HG03108 (cell line): ENCODE data around the gene CACNA2D1.
"Not testable (repeated sequence)": the region's sequence is repeated elsewhere in the genome, so short reads cannot be mapped to it uniquely, and the experiment has no call there.

ENCODE experiments used
- ATAC-seq: cut with Tn5 transposase; IDR thresholded peaks from one replicate; pipeline ENCODE4 v1.9.1; 2021; ENCODE audit warnings: moderate library complexity; ENCODE audit not compliant: unreplicated experiment

The CACNA2D1 gene

DNA sequence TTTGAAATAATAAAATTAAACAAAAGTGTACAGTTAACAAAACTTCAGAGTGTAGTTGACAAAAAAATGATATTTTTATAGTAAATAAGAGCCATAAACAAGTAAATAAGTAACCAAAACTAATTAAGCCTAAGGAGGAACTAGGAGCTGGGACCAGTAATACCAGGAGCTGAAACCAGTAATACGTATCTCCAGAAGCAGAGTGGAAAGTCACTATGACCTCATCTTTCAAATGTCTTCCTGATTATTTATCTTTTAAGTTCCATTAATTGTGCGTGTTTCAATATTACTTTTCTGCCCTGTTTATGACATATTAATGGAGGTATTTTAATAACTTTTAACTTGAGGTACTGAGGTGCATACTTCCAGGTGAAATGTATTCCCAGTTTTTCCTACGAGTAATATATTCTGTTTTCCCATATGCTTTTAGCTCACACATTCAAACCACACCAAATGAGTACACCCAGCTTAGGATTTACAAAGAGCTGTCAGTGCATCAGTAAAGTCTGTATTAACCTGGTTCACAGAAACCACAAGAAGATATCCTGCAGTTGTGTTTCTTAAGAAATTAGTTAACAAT, 390.0 kb downstream of the CACNA2D1 start:
- ATAC-seq: no peak

DNA sequence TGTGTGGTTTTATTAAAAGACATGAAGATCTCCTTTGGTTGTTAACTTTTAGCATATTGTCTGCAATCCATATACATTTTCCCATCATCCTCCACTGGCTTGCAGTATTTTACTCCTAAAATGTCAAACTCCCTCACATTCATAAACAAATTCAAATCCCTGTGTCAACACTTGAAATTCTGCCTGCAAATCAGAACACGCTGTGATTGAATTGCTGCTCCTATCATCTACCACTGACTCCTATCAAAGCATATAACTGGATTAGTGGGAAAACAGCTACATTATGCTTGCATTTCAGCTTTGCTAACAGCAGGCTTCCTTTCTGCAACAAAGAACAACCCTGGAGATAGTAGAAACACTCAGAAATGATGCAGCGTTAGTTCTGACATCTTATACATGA, 392.0 kb downstream of the CACNA2D1 start:
- no peak for ATAC-seq

DNA sequence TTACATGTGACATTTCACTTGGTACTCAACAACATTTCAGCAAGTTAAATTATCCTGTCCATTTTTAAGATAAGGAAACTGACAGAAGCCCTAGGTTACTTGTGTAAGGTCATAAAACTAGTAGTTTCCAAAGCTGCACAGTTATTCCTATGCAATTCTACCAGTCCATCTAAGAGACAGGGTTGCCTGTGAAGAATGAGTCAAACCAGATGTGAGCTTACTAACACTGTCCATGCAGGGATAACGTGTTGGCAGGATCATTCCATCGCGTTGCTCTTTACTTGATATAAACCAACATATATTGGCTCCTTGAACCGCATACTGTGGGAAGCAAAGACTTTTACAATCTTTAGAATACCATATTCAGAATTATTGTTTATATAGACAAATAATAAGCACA, 392.8 kb downstream of the CACNA2D1 start:
- no peak for ATAC-seq

DNA sequence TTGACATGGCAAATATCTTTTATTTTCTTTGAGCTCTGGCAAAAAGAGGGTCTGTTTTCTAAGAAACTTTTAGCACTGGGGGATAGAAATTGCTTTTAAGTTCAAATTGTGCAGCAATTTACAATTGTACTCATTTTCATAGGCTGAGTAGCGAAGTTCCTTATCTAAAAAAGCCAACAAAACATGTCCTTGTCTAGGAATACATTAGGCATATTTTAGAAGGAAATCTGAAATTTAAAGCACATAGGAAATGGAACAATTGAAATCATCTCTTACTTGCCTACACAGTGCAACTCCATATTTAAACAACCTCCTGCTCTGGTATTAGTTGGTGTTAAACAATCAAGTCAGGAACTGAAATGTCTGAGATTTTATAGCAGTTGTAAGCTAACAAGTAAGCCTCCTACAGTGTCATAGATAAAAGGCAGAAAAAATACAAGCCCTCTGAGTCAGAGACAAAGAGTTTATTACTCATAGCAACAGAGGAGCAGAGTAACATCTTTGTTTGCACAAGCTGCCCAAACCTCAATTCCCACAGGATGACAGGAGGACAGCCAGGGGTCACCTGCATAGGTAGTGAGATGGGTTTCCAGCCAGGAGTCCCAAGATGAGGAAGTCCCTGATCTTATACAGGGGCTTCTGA, 393.6 kb downstream of the CACNA2D1 start:
- ATAC-seq: no peak

GRCh38 chr7:82049442-82049841, 394.1 kb downstream of the CACNA2D1 start:
- ATAC-seq: no peak

- peak; percentile 58 for ATAC-seq
Measured at GRCh38 chr7:82044497-82045080, 399.0 kb downstream of the CACNA2D1 start.

DNA sequence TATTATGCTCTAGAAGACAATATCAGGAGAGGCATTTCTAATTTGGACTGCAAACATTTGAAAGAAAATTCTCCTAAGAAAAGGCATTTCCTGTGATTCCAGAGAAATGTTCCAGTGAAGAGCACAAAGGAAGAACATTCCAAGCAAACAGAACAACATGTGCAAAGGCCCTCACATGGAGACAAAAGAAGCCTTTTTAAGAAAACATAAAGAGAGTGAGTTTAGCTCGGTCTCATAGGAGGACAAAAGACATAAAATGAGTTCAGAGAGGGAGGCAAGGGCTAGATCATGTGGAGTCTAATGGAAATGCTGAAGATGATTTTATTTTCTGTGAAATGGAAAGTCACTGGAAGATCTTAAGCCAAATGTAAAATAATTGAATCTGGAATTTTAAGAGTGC, 404.0 kb downstream of the CACNA2D1 start:
- no peak for ATAC-seq

DNA sequence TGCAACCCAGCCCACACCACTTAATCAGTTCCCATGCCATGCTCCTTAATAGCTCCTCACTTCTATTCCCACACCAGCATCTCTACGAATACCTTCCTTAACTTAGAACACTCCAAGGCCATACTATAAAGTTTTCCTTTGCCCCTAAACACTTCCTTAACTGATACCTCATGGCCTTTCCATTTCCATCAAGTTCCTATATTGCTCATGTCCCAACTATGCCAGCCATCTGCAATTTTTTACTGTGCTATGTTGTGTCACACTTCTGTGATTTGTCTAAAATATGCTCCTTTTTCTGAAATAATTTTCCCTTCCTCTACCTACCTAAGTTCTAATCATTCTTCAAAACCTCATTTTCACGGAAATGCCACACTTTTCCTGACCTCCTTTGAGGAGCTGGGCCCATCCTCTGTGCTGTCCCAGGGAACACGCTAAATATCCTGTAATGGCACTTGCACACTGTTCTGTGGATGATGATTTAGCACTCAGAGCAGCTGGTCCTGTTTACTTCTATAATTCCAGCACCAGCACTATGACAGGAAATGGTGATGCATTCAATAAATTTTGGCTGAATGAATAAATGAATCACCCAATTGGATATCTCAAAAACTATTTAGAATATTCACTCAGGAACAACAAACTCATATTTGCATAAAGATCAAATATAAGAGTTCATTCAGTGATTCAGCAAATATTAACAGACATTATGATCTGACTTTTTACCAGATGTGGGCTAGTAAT, 407.3 kb downstream of the CACNA2D1 start:
- ATAC-seq: no peak

DNA sequence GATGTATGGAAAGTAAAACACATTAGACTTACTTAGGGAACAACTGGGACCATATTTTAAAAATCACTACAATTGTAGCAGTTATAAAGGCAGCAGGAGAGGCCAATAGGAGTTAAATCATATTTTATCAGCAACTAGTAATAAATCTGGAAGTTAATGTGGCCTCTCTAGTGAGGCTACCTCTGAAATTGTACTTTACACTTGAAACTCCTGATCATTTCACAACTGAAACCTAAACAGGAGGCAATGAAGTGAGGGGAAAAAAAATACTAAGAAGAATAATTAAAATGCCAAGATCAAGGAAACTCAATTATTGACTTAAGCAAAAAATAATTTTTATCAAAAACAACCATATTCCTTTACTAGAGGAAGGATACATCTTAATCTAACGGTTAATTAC, 408.1 kb downstream of the CACNA2D1 start:
- no peak for ATAC-seq

DNA sequence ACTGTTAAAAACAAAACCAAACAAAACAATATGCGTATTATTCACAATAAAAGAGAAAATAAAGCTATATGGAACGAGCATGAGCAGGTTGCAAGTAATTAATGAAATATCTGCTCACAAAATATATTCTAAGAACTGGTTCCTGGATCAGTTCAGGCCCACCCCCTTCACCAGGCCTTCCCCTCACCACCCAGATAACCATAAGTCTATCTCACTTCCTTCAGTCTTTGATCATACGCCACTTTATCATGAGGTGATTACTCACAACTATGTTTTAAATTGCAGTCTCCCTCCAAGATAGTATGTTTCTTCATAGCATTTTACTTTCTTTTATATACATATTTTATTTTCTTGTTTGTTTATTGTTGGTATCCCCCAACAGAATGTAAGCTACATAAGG, 410.7 kb downstream of the CACNA2D1 start:
- no peak for ATAC-seq

DNA sequence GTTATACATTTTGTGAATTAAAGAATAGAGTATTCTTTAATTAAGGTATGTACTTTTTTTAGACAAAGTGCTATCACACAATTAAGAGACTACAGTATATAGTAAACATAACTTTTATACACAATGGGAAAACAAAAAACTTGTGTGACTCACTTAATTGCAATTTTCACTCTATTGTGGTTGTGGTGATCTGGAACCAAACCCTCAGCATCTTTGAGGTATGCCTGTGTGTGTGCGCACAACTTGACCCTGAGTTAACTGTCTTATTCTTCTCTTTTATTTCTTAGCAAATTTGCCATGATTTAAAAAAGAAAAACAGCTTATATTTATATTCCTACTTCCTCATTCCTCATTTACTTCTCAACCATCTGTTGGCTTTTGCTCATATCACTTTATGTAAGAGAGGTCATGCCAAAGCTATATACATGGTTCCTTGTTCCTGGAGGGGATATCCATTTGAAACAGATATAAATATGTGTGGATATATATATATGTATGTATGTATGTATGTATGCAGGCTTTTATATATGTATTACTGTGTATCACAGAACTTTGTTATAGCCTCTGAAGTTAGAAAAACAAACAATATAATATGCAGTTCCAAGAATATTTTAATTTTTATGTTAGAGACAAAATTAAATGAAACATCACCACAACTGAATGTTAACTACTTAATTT, 414.2 kb downstream of the CACNA2D1 start:
- no peak for ATAC-seq

DNA sequence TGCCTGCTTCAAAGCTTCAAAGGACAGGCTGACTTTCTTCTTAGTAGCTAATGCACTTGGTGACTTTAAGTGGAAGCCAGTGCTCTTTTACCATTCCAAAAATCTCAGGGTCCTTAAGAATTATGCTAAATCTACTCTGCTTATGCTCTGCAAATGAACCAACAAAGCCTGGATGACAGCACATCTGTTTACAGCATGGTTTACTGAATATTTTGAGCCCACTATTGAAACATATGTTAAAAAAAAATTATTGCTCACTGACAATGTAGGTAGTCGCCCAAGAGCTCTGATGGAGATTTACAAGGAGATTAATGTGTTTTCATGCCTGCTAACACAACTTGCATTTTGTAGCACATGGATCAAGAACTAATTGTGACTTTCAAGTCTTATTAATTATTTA, 415.5 kb downstream of the CACNA2D1 start:
- no peak for ATAC-seq

DNA sequence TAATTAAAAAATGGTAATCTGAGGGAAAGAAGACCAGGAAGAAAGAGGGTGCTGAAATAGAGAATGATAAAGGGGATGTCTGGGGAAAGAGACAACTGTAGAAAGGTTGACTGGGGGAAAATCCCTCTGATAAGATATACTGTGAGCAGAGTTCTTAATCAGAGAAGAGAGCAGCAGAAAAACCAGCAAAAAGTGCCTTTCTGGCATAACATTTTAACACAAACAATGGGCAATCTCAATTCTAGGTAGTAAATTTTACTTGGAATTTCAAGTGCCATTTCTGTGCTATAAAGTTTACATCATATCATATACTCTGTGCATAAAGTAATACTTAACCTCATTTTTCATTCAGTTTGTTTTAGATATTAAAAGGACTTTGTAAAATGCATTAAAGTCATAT, 421.9 kb downstream of the CACNA2D1 start:
- ATAC-seq: no peak

GRCh38 chr7:82021036-82021435, 422.5 kb downstream of the CACNA2D1 start:
- no peak for ATAC-seq

DNA sequence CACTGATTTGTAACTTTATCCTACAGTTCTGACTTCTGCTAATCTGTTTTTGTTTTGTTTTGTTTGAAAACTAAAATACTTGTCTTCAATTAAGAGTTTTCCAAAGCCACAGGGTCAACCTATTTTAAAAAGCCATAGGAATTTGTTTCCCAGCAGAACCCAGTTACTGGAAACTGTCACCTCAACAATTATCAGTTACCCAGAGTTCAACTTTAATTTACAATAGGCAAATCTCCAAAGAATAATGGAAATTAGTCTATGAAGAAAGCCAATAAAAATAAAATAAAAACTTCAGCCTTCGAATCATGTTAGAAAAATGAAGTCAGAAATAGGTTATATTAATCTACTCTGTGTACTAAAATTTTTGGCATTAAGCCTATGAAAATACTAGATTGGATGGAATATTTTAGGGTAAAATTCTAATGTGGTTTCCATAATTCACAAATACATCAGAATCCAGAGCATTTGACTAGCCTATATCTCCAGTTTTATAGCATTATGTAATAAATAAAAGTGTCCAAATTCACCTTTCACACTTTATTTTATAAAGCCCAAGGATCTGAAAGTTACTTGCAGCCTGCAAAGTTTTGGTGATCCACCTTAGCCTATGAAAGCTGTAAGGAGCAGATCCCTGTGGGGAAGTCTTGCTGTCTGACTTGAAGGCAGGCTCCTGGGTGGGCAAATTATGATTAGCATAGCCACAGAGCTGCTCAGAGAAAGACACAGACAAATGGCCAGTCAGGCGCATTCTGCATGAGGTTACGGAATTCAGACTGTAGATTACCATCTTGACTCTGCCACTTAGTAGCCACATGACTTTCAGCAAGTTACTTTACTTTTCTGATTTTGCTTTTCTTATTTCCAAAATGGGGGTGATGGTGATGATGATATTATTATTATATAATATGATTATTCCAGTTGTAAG, 423.8 kb downstream of the CACNA2D1 start:
- ATAC-seq: no peak

DNA sequence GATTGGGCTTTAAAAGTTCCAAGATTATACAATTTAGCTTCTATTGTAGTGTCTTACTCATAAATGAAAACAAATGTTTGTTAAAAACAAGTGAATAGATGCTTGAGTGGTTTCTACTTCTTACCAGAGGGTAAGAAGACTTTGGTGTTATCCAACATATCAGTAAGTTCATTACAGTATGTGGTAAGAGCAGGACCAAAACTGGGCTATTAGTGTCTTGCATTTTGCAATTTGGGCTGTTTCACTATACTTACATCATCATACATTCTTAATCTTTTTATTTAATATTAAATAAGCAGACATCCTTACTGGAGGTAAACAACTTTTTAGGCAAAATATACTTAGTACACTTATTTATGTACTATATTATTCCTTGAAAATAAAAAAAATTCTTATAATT, 425.4 kb downstream of the CACNA2D1 start:
- ATAC-seq: no peak

DNA sequence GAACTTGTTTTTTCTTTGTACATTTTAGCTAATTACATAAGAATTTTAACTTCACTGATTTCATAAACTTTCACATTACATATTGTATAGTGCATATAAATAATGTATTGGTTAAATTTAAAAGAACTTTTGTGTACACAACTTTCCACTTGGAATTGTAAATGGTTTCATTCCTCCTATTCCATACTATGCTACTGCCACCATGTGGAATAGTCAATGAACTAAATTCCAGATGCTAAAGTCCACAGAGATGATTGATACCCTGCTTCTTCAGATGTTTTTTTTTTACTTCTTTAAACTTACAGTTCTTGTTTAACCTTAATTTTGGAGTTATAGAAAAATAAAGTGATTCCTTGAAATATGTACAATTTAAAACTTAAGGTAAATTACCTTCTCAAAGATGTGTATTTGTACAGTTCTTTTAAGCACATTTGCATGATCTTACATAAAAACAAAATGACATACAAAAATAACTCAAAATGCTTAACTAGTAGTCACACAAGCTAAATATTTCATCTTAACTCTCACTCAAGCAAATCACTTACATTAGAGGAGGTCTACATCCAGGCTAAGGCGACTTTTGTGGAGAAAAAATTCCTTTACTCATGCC, 426.1 kb downstream of the CACNA2D1 start:
- no peak for ATAC-seq

DNA sequence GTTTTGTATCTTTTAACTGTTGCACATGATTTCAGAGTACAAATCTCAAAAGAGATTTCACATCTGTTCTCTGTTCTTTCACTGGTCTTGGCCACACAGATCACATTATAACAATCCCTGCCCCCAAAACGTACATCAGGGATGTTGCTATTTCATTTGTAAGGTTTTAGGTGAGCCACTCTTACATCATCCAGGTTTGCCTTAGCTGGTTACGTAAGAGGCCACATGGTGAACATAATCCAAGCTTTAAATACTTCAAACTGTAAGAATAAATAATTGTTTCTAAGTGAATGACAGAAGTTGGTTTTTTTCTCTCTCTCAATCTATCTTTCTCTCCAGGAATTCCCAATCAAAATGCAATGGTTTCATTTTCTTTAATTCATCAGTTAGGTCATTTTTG, 427.8 kb downstream of the CACNA2D1 start:
- no peak for ATAC-seq

DNA sequence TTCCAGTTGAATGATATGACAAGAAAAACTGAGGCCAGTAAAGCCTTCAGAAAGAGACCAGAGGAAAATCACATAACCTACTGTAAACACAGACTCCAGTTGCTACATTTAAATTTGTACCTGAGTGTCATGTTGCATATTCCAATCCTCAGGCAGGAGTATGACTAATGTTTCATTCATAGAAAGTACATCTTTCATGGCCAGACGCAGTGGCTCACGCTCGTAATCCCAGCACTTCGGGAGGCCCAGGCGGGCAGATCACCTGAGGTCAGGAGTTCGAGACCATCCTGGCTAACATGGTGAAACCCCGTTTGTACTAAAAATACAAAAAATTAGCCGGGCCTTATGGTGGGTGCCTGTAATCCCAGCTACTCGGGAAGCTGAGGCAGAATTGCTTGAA, 429.0 kb downstream of the CACNA2D1 start:
- ATAC-seq: not testable (repeated sequence)

- ATAC-seq: no peak
Measured at GRCh38 chr7:82012453-82012852, 431.1 kb downstream of the CACNA2D1 start.
